HL-60 (cell line): ENCODE measurements around the gene DSTYK.

Experiments used
- DNase-seq, 2 experiments: peaks; one replicate each; pipeline ENCODE4 v3.0.0-alpha.2; 2010 to 2020; ENCODE audit warnings: low read depth in 1 of 2, low spot score in 1 of 2
- H3K27ac ChIP-seq: fragments of 250-450 bp; sonication (Bioruptor Pico); replicated peaks from 2 replicates; pipeline ENCODE4 v1.5.1; 2020; ENCODE audit warnings: mild to moderate bottlenecking, moderate library complexity
- H3K27me3 ChIP-seq: fragments of 250-450 bp; sonication (Bioruptor Pico); 2 replicates; pipeline ENCODE4 v1.5.1; 2021; ENCODE audit warnings: mild to moderate bottlenecking, moderate library complexity; ENCODE audit not compliant: insufficient read depth, poor library complexity, severe bottlenecking
- H3K4me3 ChIP-seq: replicated peaks from 2 replicates; pipeline ENCODE4 v1.5.1; 2011; ENCODE audit warnings: mild to moderate bottlenecking, control low read depth, low read length; ENCODE audit not compliant: insufficient read depth
- GABPA ChIP-seq: IDR thresholded peaks from 2 replicates; pipeline ENCODE4 v1.6.1; 2012; ENCODE audit warnings: low read depth
- POLR2AphosphoS5 ChIP-seq: IDR thresholded peaks from 2 replicates; pipeline ENCODE4 v1.6.1; 2012; ENCODE audit warnings: low read depth
- SPI1 ChIP-seq: IDR thresholded peaks from 2 replicates; pipeline ENCODE4 v1.6.1; 2012; ENCODE audit warnings: low read depth, mild to moderate bottlenecking, borderline replicate concordance
- TF ChIP-seq, protein P1 (sequence below): IDR thresholded peaks from 2 replicates; pipeline ENCODE4 v1.6.1; 2012; ENCODE audit warnings: low read depth; ENCODE audit not compliant: insufficient replicate concordance
- TF ChIP-seq, protein P2 (sequence below): IDR thresholded peaks from one replicate; pipeline ENCODE4 v1.5.1; 2011; ENCODE audit warnings: low read length, control low read depth, inconsistent platforms; ENCODE audit not compliant: insufficient read depth

Gene DSTYK

DNA sequence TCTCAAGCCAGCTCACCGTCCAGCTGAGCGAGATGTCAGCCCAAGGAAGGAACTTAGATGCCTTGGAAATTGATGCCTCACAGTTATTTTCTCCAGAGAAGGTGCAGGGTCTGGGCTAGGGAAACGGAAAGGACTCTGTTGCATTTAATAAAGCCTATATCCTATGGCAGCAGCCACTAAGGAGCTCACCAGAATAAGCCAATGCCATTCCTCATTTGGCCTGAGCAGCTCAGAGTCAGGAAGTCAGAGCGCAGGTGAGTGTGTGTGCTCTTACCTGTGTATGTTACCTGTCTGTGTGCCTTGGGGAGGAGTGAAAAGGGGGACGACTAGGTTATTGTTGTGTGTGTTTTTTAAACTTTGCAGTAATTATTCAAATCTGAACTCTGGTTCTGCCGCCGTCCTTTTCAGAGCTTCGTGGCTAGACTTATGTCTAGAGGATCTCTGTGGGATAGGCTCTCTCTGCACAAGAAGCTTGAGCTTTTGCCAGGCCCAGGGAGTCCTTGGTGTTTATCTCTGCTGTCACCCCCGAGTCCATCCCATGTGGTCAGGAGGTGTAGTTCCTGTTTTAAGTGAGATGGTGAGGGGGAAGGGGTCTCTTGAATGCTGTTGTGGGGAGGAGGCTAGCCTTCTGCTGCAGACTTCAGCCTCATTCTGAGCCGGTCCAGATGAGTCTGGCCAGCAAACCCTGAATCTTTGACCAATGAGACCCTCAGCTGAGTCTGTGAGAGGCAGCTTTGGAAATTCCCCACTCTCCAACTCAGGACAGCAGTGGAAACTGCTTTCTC is 18.6 kb upstream of the DSTYK start:
- H3K4me3 ChIP-seq, result no peak overlapping the region
- H3K27ac ChIP-seq, result no peak overlapping the region
- TF ChIP-seq, protein P1, sequence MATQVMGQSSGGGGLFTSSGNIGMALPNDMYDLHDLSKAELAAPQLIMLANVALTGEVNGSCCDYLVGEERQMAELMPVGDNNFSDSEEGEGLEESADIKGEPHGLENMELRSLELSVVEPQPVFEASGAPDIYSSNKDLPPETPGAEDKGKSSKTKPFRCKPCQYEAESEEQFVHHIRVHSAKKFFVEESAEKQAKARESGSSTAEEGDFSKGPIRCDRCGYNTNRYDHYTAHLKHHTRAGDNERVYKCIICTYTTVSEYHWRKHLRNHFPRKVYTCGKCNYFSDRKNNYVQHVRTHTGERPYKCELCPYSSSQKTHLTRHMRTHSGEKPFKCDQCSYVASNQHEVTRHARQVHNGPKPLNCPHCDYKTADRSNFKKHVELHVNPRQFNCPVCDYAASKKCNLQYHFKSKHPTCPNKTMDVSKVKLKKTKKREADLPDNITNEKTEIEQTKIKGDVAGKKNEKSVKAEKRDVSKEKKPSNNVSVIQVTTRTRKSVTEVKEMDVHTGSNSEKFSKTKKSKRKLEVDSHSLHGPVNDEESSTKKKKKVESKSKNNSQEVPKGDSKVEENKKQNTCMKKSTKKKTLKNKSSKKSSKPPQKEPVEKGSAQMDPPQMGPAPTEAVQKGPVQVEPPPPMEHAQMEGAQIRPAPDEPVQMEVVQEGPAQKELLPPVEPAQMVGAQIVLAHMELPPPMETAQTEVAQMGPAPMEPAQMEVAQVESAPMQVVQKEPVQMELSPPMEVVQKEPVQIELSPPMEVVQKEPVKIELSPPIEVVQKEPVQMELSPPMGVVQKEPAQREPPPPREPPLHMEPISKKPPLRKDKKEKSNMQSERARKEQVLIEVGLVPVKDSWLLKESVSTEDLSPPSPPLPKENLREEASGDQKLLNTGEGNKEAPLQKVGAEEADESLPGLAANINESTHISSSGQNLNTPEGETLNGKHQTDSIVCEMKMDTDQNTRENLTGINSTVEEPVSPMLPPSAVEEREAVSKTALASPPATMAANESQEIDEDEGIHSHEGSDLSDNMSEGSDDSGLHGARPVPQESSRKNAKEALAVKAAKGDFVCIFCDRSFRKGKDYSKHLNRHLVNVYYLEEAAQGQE, result no peak
- TF ChIP-seq GABPA (no peak), SPI1 (no peak), POLR2AphosphoS5 (no peak)
- TF ChIP-seq, protein P2, sequence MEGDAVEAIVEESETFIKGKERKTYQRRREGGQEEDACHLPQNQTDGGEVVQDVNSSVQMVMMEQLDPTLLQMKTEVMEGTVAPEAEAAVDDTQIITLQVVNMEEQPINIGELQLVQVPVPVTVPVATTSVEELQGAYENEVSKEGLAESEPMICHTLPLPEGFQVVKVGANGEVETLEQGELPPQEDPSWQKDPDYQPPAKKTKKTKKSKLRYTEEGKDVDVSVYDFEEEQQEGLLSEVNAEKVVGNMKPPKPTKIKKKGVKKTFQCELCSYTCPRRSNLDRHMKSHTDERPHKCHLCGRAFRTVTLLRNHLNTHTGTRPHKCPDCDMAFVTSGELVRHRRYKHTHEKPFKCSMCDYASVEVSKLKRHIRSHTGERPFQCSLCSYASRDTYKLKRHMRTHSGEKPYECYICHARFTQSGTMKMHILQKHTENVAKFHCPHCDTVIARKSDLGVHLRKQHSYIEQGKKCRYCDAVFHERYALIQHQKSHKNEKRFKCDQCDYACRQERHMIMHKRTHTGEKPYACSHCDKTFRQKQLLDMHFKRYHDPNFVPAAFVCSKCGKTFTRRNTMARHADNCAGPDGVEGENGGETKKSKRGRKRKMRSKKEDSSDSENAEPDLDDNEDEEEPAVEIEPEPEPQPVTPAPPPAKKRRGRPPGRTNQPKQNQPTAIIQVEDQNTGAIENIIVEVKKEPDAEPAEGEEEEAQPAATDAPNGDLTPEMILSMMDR, result no peak
- peaks cover 35% of the 10 kb centered on the region for H3K27me3 ChIP-seq
- peak in 1 of 2 experiments; percentile 42 for DNase-seq

DNA sequence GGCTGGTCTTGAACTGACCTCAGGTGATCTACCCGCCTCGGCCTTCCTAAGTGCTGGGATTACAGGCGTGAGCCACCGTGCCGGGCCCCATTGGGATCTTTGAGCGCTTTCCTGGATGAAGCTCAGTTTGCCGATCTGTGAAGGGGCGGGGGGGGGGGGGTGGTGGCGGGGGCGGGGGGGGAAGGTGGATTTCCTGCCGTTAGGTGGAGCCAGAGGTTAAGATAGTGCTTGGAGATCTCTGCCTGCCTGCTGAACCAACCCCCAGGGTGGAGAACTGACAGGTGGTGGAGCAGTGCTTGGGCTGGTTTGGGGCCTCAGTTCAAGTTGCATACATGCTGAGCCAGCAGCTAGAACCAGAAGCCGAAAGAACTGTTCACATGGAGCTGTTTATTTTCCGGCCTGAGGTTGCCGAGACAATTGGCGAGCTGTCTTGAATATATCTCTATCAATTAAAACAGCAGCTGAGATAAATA is 17.9 kb upstream of the DSTYK start:
- peak in 1 of 2 experiments; percentile 64 for DNase-seq
- TF ChIP-seq, protein P2, result no peak
- TF ChIP-seq, protein P1, result no peak
- TF ChIP-seq POLR2AphosphoS5, result no peak
- Histone ChIP-seq H3K27ac (no peak overlapping the region), H3K4me3 (no peak overlapping the region), H3K27me3 (peaks cover 35% of the 10 kb centered on the region)

- Histone ChIP-seq H3K4me3 (peak overlapping the region; percentile 15; the same call in 1 of the 2 replicates), H3K27me3 (peaks cover 35% of the 10 kb centered on the region), H3K27ac (no peak overlapping the region)
- DNase-seq, result no peak
- TF ChIP-seq SPI1 (no peak), GABPA (no peak), POLR2AphosphoS5 (no peak)
- TF ChIP-seq, protein P2, result no peak
- TF ChIP-seq, protein P1, result no peak
These were observed 16.6 kb upstream of the DSTYK start for GRCh38 chr1:205228093-205228521.
